GM19452 (cell line): ENCODE results near the gene DPYSL3.
"Not testable (repeated sequence)": the region's sequence is repeated elsewhere in the genome, so short reads cannot be mapped to it uniquely, and the experiment has no call there.

Source experiments
- ATAC-seq: cut with Tn5 transposase; IDR thresholded peaks from one replicate; pipeline ENCODE4 v1.9.1; 2021; ENCODE audit not compliant: unreplicated experiment

DPYSL3 gene

DNA sequence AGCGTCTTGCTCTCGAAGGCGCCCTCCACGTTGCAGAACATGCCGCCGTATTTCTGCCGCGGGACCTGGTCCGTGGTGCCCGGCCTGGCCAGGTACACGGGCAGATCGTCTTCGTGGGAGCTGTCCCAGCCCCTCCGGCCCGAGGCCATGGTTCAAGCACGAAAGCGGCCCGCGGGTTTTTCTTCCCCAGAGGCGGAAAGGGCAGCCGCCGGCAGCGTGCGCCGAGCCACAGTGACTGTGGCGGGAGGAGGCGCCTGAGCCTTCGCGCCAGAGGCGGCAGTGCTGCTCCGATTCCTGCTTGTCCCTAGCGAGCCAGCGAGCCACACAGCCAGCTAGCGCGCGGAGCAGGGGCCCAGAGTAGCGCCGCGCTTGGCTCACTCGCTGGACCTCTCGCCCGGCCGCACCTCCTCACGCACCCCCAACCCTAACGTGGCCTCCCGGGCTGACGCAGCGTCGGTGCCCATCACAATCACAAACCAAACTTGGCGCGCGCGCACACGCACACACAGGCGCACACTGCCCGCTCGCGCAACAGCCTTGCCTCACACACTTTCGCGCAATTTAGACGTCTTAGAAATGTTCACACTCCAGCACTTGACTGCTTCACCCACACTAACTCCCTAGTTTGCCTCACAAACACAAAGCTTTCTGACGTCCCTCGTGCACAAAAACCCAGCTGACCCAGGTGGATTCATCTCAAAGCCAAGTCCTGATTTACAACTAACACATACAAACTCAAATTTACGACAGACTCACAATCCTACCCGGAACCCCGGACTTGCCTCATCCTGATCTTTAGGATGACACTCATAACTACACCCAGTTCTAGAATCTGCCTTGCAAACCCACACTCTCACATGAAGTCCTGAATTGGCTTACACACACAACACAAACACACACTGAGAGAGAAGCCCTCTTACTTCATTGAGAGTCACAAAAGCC is at the start of gene DPYSL3:
TSS of gene DPYSL3 (minus strand) at position 359 of the 942 bp plus-strand sequence. CDS start at position 149, 210 bp downstream.
- ATAC-seq, result no peak

DNA sequence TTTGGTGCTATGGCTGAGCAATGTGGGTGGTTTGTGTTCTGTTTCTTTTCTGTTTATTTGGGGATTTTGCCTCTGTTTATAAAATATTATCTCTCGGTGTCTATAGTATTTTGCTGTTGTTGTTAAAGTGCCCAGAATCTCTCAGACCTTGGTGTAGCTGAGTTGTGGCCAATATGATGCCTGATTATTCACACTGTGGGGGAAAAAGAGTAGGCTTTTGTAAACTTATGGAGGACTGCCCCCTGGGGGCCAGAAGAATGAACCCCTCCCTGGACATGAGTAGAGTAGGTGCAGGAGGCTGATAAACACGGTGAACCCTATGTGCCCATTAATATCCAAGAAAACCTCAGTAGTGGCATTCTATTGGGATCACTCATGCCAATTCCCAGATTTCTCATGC is 49.0 kb upstream of the DPYSL3 start:
- no peak for ATAC-seq

DNA sequence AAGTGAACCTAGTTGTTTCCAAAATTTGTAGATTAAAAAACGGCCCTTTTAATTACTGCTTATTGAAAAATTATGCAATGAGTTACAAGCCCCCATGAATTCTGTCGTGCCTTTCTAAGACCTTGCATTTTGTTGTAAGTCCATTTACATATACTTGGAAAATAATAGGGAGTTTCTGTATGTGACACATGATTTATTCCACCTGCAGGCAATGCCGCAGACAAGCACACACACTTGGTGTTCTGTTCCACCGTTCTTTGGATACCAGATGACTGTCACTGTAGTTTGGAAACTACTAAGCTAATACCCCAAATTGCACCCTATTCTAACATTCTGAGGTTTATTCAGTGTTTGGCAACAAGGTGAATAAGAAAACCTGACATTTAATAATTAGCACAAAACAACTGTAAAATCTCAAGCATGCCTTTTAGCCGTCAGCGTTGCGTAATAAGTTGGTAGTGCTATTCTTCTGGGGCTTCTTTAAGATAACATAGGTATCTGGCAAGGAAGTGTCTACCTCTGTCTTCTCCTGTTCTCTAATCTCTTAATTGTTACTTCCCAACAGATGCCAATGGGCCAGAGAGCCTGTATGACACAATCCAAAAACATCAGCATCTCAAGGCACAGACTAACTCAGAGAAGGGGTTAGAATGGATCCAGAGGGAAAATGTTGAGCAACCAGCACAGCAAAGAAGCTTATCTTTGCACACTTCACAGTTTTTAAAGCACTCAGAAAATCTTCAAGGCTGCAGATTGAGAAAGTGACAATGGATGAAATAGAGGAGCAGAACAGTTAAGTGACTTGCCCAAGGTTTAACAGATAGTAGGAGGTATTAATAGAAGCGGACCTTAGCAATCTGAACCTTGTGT is 48.2 kb upstream of the DPYSL3 start:
- ATAC-seq, result no peak

DNA sequence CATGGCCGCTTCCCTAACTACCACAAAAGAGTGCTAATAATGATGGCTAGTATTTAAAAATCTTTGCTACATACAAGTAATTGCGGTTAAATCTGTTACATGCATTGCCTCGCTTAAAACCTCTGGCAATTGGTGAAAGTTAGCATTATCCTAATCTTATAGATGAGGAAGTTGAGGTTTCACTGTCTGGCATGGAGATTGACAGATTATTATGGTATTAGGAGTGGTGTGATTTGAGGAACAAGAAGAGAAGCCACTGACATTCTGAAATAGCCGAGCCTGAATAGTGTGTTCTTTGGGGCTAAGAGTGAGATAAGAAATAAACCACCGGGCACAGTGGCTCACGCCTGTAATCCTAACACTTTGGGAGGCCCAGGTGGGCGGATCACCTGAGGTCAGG is 45.3 kb upstream of the DPYSL3 start:
- no peak for ATAC-seq

DNA sequence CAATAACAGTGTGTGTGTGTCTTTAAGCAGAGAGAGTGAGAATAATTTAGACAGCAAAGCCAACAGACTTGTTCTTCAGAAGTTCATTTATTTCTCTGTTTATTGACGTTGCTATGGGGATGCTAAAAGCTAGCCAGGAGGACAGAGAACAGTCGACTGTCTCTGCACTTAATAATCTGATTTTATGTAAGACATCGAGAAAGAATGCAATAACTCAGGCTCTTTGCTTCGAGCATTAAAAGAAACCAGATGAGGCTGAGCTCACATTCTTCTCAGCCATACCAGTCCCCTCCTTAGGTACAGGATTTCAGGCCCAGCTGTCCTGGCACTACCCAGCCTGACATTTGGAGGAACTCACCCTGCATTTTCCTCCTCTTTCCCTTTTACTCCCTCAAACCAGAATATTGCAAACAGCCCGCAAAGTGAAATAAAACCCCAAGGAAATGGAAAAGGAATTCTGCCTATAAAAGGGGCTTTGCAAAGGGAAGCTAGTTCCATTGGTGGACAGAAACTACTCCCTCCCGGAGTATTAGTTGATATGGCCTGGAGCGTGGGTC is 44.5 kb upstream of the DPYSL3 start:
- no peak for ATAC-seq

DNA sequence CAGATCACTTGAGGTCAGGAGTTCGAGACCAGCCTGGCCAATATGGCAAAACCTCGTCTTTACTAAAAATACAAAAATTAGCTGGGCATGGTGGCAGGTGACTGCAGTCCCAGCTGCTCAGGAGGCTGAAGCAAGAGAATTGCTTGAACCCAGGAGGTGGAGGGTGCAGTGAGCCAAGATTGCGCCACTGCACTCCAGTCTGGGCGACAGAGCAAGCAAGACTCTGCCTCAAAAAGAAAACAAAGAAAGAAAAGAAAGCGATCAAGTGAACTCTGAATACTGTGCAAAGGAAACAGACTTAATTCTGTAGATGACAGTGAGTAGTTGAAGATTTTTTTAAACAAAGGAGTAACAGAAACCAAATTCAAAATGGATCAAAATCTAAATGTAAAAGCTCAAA is 43.9 kb upstream of the DPYSL3 start:
- not testable (repeated sequence) for ATAC-seq

DNA sequence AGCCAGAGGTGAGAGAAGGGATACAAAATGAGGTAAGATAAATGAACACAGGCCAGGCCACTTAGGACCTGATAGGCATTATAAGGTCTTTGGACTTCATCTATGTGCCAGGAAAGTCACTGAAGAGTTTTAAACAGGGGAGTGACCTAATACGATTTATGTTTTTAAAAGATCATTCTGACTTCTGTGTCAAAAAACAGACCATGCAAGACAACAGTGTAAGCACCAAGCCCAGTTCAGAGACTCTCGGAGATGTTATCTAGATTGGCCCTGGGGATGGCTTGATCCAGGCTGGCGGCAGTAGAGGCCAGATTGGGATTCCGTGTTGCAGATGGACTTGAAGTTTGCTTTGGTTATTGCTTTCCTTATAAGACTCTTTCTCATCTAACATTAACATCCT is 43.0 kb upstream of the DPYSL3 start:
- no peak for ATAC-seq

DNA sequence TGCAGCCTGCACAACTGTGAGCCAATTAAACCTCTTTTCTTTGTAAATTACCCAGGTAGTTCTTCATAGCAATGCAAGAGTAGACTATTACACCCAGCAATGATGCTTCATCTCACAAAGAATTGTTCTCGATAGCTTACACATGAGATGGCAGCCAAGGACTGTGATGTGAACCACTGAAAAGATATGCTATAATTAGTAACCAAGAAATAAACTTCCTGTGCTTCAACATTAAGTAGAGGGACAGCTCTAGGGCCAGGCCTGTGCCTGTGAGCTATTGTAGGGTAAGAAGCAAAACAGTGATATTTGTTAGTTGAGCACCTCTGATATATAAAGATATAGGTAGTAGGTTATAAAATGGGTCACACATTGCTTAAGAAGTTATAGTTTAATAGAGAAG is 41.8 kb upstream of the DPYSL3 start:
- ATAC-seq, result no peak

DNA sequence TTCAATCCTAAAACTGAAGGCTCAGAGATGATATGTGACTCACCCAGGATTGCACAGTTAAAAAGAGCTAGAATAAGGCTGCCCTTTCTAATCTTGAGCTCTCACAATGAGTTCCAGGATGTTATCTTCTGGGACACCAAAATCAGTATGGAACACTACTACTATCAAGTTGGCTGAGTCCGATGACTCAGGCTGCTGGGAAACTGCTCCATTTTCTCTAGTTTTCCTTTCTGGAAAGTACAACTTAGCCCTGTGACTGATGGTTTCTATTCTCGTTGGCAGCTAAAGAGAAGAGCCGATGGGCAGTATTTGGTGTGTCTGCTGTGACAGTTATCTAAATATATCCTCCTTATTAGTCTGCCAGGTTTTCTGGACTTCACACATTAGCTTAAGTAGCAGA is 37.9 kb upstream of the DPYSL3 start:
- ATAC-seq, result no peak

DNA sequence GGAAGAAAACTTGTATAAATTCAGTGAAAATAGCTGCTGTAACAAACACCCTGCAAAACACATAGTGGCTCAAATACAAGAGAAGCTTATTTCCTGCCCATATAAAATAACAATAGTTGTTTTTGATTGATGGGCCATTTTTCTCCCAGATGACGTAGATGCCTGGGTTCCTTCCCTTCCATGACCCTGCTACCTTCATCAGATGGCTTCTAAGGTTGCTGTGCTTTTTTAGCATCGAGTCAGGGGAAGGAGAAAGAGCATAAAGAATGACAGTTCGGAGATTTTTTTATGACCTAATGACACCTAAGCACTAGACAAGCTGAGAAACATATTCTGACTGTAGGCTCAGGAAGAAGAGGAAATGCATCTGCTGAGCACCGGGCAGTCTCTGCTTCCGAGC is 34.7 kb upstream of the DPYSL3 start:
- no peak for ATAC-seq

DNA sequence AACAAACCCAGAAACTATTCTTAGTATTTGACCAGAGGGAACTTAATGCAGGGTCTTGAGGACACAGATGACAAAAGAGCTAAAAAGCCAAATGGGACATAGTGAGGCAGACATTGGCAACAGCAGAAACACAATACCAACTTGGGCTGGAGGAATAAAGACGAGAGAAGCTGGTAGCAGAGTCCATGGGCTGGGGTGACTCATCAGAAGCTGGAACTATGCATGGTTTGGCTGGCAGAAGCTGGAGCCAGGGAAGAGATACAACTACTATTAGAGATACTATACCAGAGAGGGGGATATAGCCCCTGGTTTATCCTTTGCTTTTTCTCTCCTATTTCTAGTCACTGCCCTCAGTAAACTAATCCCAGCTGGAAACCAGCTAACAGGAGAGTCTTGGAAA is 29.2 kb upstream of the DPYSL3 start:
- ATAC-seq, result no peak

DNA sequence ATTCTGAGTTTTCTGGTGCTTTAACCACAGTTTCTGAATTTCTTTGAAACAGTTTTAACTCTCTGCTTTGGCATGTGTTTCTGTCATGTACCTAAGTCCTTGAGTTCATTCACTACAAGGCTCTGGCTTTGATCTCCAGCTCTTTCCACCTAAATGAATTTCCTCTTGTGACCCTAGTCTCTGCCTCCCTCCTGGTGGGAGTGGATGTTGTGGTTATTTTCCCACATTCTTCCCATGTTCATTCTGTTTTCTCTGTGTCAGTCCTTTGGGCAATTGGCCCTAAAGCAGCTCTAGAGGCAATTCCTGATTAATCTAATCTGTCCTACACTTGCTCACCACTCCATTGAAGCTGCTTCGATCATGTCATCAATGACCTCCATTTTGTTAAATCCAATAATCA is 28.4 kb upstream of the DPYSL3 start:
- no peak for ATAC-seq

DNA sequence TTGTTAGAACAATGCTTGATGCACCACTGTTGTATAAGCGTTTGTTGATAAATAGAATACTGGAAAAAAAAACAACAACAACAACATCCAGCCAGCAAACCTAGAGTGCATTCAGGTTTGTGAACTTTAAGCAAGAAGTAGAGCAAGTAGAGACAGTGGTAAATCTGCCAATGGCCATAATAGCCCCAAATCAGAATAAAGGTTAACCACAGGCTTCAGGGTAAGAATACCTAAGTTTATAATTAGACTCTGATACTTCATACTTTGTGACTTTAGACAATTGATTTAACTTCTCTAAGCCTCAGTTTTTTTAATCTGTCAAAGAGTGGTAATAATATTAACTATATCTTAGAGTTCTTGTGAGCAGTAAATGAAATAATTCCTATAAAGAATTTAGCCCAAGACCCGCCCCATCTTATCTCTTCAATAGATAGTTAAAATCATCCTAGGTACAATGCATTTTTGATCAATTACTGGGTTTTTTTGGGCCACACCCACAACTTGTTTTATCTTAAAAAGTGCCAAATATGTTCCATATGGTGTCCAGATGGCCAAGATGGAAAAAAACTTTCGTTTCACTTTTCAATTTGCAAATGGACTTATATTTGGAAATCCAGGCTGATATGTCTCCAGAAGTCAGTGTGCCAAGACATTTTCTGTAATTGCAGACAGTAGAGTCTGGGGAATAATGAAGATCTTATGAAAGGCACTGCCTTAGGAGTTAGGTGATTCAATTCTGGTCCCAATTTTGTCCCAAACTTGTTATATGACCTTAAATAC is 24.5 kb upstream of the DPYSL3 start:
- ATAC-seq, result no peak

DNA sequence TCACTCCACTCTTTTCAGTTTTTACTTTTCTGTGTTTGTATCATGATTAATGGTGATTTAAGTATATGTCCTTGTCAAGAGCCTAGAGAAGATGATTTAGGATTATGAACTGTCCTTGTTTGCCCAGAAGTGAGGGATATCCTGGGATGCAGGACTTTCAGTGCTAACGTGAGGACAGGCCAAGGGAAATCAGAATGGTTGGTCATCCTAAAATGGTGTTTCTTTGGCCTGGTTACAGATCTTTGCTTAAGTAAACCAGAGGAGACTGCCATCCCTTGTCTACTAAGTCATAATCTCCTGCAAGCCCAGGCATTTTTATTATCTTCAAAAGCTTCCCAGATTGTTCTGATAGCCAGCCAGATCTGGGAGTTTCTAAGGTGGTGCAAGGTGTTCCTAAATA is 22.3 kb upstream of the DPYSL3 start:
- ATAC-seq, result no peak

DNA sequence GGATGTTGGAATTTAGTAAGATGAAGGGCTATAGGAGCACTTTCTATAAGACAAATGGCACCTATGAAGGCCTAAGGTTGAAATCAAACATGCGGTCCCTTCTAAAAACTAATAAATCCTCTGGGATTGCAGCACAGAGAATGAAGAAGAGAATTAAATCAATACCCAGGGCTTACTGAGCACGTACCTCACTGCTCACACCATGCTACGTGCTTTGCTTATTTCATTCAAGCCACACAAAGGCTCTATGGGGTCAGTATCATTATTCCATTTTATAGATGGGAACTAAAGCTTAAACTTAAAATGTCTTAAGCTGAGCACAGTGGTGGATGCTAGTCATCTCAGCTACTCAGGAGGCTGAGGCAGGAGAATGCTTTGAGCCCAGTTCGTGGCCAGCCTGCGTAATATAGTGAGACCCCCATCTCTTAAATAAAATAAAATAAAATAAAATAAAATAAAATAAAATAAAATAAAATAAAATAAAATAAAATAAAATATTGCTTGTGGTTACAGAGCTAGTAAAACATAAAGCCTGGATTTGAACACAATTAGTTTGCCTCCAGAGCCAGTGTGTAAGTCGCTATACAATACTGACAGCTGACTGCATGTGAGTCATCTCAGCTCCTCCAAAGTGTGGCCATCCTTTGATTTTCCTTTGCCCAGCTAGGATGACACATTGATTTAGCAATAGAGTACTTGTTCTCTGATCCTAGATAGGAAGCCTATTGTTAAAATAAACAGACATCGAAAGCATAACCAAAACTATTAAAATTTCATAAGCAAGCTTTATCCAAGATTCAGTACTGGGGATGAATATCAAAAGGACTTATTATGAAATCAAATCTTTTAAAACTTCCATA is 20.9 kb upstream of the DPYSL3 start:
- ATAC-seq, result no peak

DNA sequence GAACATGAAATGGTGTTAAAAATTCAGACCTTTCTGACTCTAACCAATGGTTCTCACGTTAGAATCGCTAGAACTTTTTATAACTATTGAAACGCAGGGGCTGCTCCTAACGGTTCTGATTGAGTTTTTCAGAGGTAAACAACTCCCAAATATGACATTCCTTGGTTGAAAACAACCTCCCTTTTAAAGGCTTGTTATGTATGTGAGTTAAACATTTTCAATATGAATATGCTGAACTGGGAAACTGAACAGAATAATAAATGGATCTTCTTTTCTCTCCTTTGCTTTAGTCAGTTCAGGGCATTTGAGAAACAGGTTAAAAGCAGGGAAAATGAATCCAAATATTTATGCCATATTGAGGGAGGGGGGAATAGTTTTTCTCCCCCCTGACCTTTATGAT is 13.2 kb upstream of the DPYSL3 start:
- ATAC-seq, result no peak

DNA sequence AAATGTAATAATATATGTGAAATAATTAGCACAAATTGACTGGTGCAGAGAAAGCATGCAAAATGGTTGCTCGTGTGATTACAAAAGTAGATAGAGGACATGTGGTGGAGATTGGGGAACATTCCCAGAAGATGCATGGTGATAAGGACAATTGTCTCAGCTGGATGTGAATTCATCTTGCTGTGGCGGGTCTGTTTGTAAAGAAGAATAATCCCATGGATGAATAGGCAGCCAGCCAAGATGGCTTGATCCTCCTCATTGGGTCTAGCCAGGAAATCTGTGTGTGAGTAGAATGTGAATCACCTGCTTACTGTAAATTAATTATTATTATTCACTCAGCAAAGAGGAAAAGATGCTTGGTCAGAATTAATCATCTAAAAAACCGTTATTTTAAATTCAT is 12.6 kb upstream of the DPYSL3 start:
- no peak for ATAC-seq

DNA sequence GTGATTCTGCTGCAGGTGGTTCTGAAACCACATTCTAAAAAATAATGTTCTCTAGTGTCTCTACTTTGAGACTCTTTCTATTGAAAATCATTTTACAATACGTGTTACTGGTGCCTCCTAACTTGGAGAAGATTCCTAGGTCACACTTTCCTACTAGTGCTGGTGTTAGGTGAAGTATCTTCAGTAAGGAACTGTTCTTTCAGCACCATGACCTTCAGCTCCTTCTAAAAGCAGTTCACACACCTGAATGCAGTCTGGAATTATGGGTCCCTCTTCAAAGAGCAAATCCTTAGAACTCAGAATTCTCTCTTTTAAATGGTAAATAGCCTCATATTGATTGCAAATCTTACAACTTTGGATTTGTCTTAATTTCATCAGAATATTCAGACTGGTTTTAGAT is 10.6 kb upstream of the DPYSL3 start:
- ATAC-seq, result no peak

DNA sequence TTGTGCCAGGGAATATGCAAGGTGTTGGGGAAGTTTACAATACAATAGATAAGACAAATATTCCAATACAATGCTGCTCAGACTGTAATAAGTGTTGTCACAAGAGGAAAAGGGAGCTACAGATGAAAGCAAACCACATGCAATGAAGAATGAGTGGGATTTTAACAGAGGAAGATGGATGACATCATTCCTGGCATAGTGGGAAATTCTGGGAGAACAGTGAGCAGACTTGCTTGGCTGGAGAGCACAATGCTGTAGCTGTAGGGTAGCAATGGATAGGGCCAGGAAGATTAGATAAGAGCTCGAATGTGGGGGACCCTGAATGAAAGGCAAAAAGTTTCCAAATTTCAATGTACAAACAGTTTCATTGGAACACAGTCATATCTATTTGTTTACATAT is 9.5 kb upstream of the DPYSL3 start:
- no peak for ATAC-seq

DNA sequence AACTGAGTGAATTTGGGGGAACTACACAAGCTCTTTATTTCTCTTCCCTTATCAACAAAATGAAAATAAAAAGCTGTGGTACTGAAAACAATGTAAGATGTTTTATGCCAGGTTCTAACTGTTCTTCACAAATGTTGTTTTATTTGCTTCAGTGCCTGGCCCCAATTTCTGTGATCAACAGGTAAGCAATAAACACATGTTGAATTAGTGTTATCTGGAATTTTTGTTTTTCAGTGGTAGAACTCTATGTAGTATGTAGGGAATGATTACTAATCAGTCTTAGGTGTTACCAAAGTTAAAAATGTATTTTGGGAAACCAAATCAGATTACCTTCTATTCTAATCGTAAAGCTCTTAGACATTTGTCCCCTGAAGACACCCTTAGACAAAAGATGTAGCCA is 7.5 kb upstream of the DPYSL3 start:
- ATAC-seq, result no peak
